GM03348 (cell line): ENCODE data around the gene B3GALT4.

Experiments
- DNase-seq: peaks from one replicate; pipeline ENCODE4 v3.0.0; 2012; ENCODE audit warnings: low spot score

The B3GALT4 gene

GRCh38 chr6:33292996-33293682, 16.2 kb downstream of the B3GALT4 start:
- DNase-seq = no peak

- DNase-seq = no peak
Observed at GRCh38 chr6:33294086-33294823, 17.3 kb downstream of the B3GALT4 start.

GRCh38 chr6:33295621-33296369, 18.9 kb downstream of the B3GALT4 start:
- DNase-seq = no peak

GRCh38 chr6:33296797-33297405, 20.0 kb downstream of the B3GALT4 start:
- no peak for DNase-seq

GRCh38 chr6:33297406-33297955, 20.6 kb downstream of the B3GALT4 start:
- no peak for DNase-seq

- peak; percentile 91 for DNase-seq
Observed at GRCh38 chr6:33297956-33298772, 21.2 kb downstream of the B3GALT4 start.

GRCh38 chr6:33298773-33299236, 21.9 kb downstream of the B3GALT4 start, which contains the start of gene RGL2:
RGL2 (minus strand) TSS chr6:33298942; CDS start chr6:33298610, 332 bp downstream.
- peak; percentile 80 for DNase-seq

GRCh38 chr6:33299237-33299944, 22.5 kb downstream of the B3GALT4 start:
- DNase-seq = peak; percentile 94

GRCh38 chr6:33301877-33302276, 25.0 kb downstream of the B3GALT4 start:
- no peak for DNase-seq

- no peak for DNase-seq
Observed at GRCh38 chr6:33304216-33304615, 27.3 kb downstream of the B3GALT4 start.

GRCh38 chr6:33305052-33305451, 28.1 kb downstream of the B3GALT4 start:
- no peak for DNase-seq

- no peak for DNase-seq
Observed at GRCh38 chr6:33306356-33306755, 29.4 kb downstream of the B3GALT4 start.

- DNase-seq = peak; percentile 54
Observed at GRCh38 chr6:33312361-33313104, 35.6 kb downstream of the B3GALT4 start.

- peak; percentile 50 for DNase-seq
Observed at GRCh38 chr6:33313105-33313708, 36.3 kb downstream of the B3GALT4 start.

GRCh38 chr6:33313709-33314514, 37.0 kb downstream of the B3GALT4 start, which contains the start of gene TAPBP:
TAPBP (minus strand) TSS chr6:33314078; CDS start chr6:33314041, 37 bp downstream.
- DNase-seq = peak; percentile 63

GRCh38 chr6:33314515-33314942, 37.6 kb downstream of the B3GALT4 start:
- peak; percentile 75 for DNase-seq

GRCh38 chr6:33314943-33315792, 38.2 kb downstream of the B3GALT4 start:
- peak; percentile 33 for DNase-seq
